Mesendoderm (in vitro differentiated cells): ENCODE measurements around the gene SMCR8.
"Not testable (repeated sequence)": the region's sequence is repeated elsewhere in the genome, so short reads cannot be mapped to it uniquely, and the experiment has no call there.

Experiments used
- DNase-seq: peaks from one replicate; pipeline ENCODE4 v3.0.0; 2013
- H2AK5ac ChIP-seq: 2 replicates; pipeline ENCODE4 v1.6.1; 2013; ENCODE audit warnings: low read length, inconsistent platforms
- H2BK120ac ChIP-seq: 2 replicates; pipeline ENCODE4 v1.6.1; 2013; ENCODE audit warnings: low read depth, mild to moderate bottlenecking, low read length, moderate library complexity, mixed read lengths
- H2BK15ac ChIP-seq: replicated peaks from 2 replicates; pipeline ENCODE4 v1.6.1; 2013; ENCODE audit warnings: low read depth, mild to moderate bottlenecking, moderate library complexity
- H2BK5ac ChIP-seq: 2 replicates; pipeline ENCODE4 v1.6.1; 2013; ENCODE audit warnings: low read length, inconsistent platforms
- H3K18ac ChIP-seq: 2 replicates; pipeline ENCODE4 v1.6.1; 2013; ENCODE audit warnings: mild to moderate bottlenecking, low read length, mixed read lengths
- H3K23ac ChIP-seq: one replicate; pipeline ENCODE4 v1.6.1; 2013; ENCODE audit warnings: low read length
- H3K27ac ChIP-seq: 2 replicates; pipeline ENCODE4 v1.5.1; 2013; ENCODE audit warnings: low read depth, mild to moderate bottlenecking, inconsistent platforms, low read length, moderate library complexity
- H3K27me3 ChIP-seq: 2 replicates; pipeline ENCODE4 v1.6.1; 2013; ENCODE audit warnings: low read length, control low read depth, mild to moderate bottlenecking, inconsistent platforms; ENCODE audit not compliant: insufficient read depth, poor library complexity
- H3K36me3 ChIP-seq: 2 replicates; pipeline ENCODE4 v1.6.1; 2013; ENCODE audit warnings: low read length, inconsistent platforms; ENCODE audit not compliant: control insufficient read depth, insufficient read depth
- H3K4ac ChIP-seq: one replicate; pipeline ENCODE4 v1.6.1; 2013; ENCODE audit warnings: low read depth, mild to moderate bottlenecking, low read length, moderate library complexity
- H3K4me1 ChIP-seq: 2 replicates; pipeline ENCODE4 v1.6.1; 2013; ENCODE audit warnings: low read depth, low read length, inconsistent platforms; ENCODE audit not compliant: control insufficient read depth
- H3K4me2 ChIP-seq: 2 replicates; pipeline ENCODE4 v1.6.1; 2013; ENCODE audit warnings: low read length
- H3K4me3 ChIP-seq: 2 replicates; pipeline ENCODE4 v1.5.1; 2013; ENCODE audit warnings: mild to moderate bottlenecking, low read length
- H3K56ac ChIP-seq: one replicate; pipeline ENCODE4 v1.6.1; 2013; ENCODE audit warnings: low read length
- H3K79me1 ChIP-seq: 2 replicates; pipeline ENCODE4 v1.6.1; 2013; ENCODE audit warnings: low read length, inconsistent platforms
- H3K79me2 ChIP-seq: 2 replicates; pipeline ENCODE4 v1.6.1; 2013; ENCODE audit warnings: mild to moderate bottlenecking, low read length; ENCODE audit not compliant: control insufficient read depth, insufficient read depth
- H3K9ac ChIP-seq: 2 replicates; pipeline ENCODE4 v1.6.1; 2013; ENCODE audit warnings: low read length, inconsistent platforms
- H4K5ac ChIP-seq: one replicate; pipeline ENCODE4 v1.6.1; 2013; ENCODE audit warnings: low read length
- H4K8ac ChIP-seq: one replicate; pipeline ENCODE4 v1.6.1; 2013; ENCODE audit warnings: low read depth, mild to moderate bottlenecking, control low read depth, low read length, moderate library complexity
- WGBS: extraction: QIAGEN DNeasy Blood & Tissue Kit; methylation state at CpG from one replicate; pipeline ENCODE4 v1.1.7; 2013; ENCODE audit warnings: low lambda C conversion rate, missing lambda C conversion rate; ENCODE audit not compliant: insufficient coverage; ENCODE audit errors: extremely low coverage; 5-methylcytosine and 5-hydroxymethylcytosine counted together

The SMCR8 gene

GRCh38 chr17:18371455-18371854 is 56.4 kb downstream of the SMCR8 start:
- H3K56ac ChIP-seq, result no peak overlapping the region

GRCh38 chr17:18373181-18373580 is 58.1 kb downstream of the SMCR8 start:
- not testable (repeated sequence) for H3K36me3 ChIP-seq, DNase-seq
- no CpG with 5 or more reads among the region's 6 CpGs for WGBS

More at GRCh38 chr17:18371455-18371854, 56.4 kb downstream of the SMCR8 start:
- H3K4ac ChIP-seq, result no peak overlapping the region
- H3K9ac ChIP-seq, result no peak overlapping the region
- no peak overlapping the region for H2BK120ac ChIP-seq
- H3K23ac ChIP-seq, result no peak overlapping the region
- no peaks in the 10 kb centered on the region for H3K4me1 ChIP-seq
- no peak overlapping the region for H2BK5ac ChIP-seq
- WGBS, result no CpG with 5 or more reads among the region's 7 CpGs
- H3K27me3 ChIP-seq, result no peaks in the 10 kb centered on the region
- no peaks in the 10 kb centered on the region for H3K79me1 ChIP-seq
- H3K79me2 ChIP-seq, result no peaks in the 10 kb centered on the region
- no peak for DNase-seq
- no peak overlapping the region for H2BK15ac ChIP-seq
- H3K4me3 ChIP-seq, result no peak overlapping the region
- no peak overlapping the region for H3K4me2 ChIP-seq
- no peak overlapping the region for H4K5ac ChIP-seq
- no peak overlapping the region for H2AK5ac ChIP-seq
- H4K8ac ChIP-seq, result no peak overlapping the region
- no peak overlapping the region for H3K18ac ChIP-seq
- H3K36me3 ChIP-seq, result no peaks in the 10 kb centered on the region
- no peak overlapping the region for H3K27ac ChIP-seq

GRCh38 chr17:18374216-18374615 is 59.1 kb downstream of the SMCR8 start:
- H3K79me1 ChIP-seq, result no peaks in the 10 kb centered on the region
- H3K36me3 ChIP-seq, result no peaks in the 10 kb centered on the region
- H2BK120ac ChIP-seq, result no peak overlapping the region
- no peak overlapping the region for H3K23ac ChIP-seq
- H4K5ac ChIP-seq, result no peak overlapping the region
- H2AK5ac ChIP-seq, result no peak overlapping the region
- WGBS, result no CpG with 5 or more reads among the region's 7 CpGs
- no peaks in the 10 kb centered on the region for H3K79me2 ChIP-seq
- no peak overlapping the region for H3K9ac ChIP-seq
- no peak overlapping the region for H3K18ac ChIP-seq
- no peaks in the 10 kb centered on the region for H3K4me1 ChIP-seq
- DNase-seq, result peak; percentile 50
- no peak overlapping the region for H3K4me2 ChIP-seq
- H3K27ac ChIP-seq, result no peak overlapping the region
- no peak overlapping the region for H2BK5ac ChIP-seq
- H3K4me3 ChIP-seq, result no peak overlapping the region
- no peak overlapping the region for H2BK15ac ChIP-seq
- H3K56ac ChIP-seq, result no peak overlapping the region
- no peak overlapping the region for H4K8ac ChIP-seq
- H3K27me3 ChIP-seq, result no peaks in the 10 kb centered on the region
- H3K4ac ChIP-seq, result no peak overlapping the region

More at GRCh38 chr17:18373181-18373580, 58.1 kb downstream of the SMCR8 start:
- not testable (repeated sequence) for H2BK5ac ChIP-seq, H3K56ac ChIP-seq, H3K23ac ChIP-seq, H2BK15ac ChIP-seq, H4K8ac ChIP-seq, H3K27ac ChIP-seq, H3K18ac ChIP-seq, H3K9ac ChIP-seq, H3K4me1 ChIP-seq, H3K4ac ChIP-seq, H2AK5ac ChIP-seq, H3K79me2 ChIP-seq, H3K4me3 ChIP-seq, H3K27me3 ChIP-seq, H3K79me1 ChIP-seq, H3K4me2 ChIP-seq, H4K5ac ChIP-seq, H2BK120ac ChIP-seq
